ENCODE data around the gene FAM136A. TPM values are rescaled to one million over a fixed set of nuclear protein-coding genes. Genes with fewer than 3 reads are reported as not detected.

Gene FAM136A
- total and polyA plus RNA-seq, 10 of the 15 experiments (the other 5 are each of a cell fraction or from before 2014, with no cell fraction given), result 69.3 to 173 (median 107) TPM

DNA sequence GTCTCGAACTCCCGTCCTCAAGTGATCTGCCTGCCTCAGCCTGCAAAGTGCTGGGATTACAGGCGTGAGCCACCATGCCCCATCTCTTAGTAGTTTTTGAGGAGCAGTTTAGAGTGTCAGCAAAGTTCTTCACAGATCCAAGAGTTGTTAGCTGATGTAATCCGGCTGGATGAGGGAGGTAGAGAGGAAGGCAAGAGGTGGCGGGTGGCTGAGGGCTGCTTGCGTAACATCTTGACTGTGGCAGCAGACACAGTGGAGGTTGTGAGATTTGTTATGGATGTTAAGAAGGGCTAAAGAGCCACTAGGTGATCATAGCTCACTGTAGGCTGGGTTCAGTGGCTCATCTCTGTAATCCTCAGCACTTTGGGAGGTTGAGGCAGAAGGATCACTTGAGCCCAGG lies 19.5 kb upstream of the FAM136A start:
- H3K4me1 ChIP-seq (ENCODE audit: control insufficient read depth, insufficient read depth, low read length), result no peaks in the 10 kb centered on the region
- POLR2A ChIA-PET, result no interaction called here
- no peaks in the 10 kb centered on the region for H3K27me3 ChIP-seq (replicated peaks in 1 of 2; ENCODE audit: control insufficient read depth in 2 of 2, insufficient read depth in 2 of 2, low read length in 1 of 2)
- no peak overlapping the region for H3K4me3 ChIP-seq
- no peak overlapping the region for H2AFZ ChIP-seq (ENCODE audit: control insufficient read depth, low read depth, low read length)
- SMC1A ChIA-PET (ENCODE audit: uncharacterized antibody, unreplicated experiment), result no interaction called here
- H4K20me1 ChIP-seq (ENCODE audit: control insufficient read depth, insufficient read depth), result no peaks in the 10 kb centered on the region
- CTCF ChIA-PET, result interaction anchor here (0.7 to 0.9 kb wide), 4 partner anchors 9 to 1185 kb away, joined by 3 to 4 read pairs (median 3); no protein-coding TSS in a partner anchor
- DNase-seq (ENCODE audit: low read depth, low spot score), result no peak
- no peaks in the 10 kb centered on the region for H3K79me2 ChIP-seq (ENCODE audit: control insufficient read depth, insufficient read depth, low read length)
- H3K9ac ChIP-seq (ENCODE audit: control insufficient read depth, insufficient read depth, low read length), result no peak overlapping the region
- H3K4me2 ChIP-seq (ENCODE audit: control insufficient read depth, insufficient read depth), result no peak overlapping the region
- no peaks in the 10 kb centered on the region for H3K9me3 ChIP-seq (replicated peaks; ENCODE audit: control insufficient read depth, insufficient read depth, low read length)
- no peak for ATAC-seq
- no TSS peak for BruUV-seq (replicated peaks)
- 79% methylated on average over 6 of the region's 6 CpGs for WGBS (ENCODE audit: insufficient coverage, insufficient replicate concordance, low lambda C conversion rate, missing lambda C conversion rate)
- no peaks in the 10 kb centered on the region for H3K36me3 ChIP-seq (ENCODE audit: control insufficient read depth in 2 of 2, insufficient read depth in 2 of 2, low read length in 1 of 2)
- intact Hi-C loops (cut with micrococcal nuclease; ENCODE audit: unreplicated experiment), result no loop called here
- in situ Hi-C loops (cut with MboI), result no loop called here
- RAD21 ChIA-PET (ENCODE audit: unreplicated experiment), result no interaction called here
- no peak for FAIRE-seq
- H3K27ac ChIP-seq (ENCODE audit: control insufficient read depth, insufficient read depth), result no peak overlapping the region
- no peak for TF ChIP-seq BACH1 (IDR thresholded peaks at IDR 0.05; ENCODE audit: borderline replicate concordance)
- no peak for TF ChIP-seq ZSCAN29 (IDR thresholded peaks at IDR 0.05)
- TF ChIP-seq NR2C2 (IDR thresholded peaks at IDR 0.05; ENCODE audit: borderline replicate concordance, control insufficient read depth, insufficient read length, low read depth), result no peak
- TF ChIP-seq, protein P1, sequence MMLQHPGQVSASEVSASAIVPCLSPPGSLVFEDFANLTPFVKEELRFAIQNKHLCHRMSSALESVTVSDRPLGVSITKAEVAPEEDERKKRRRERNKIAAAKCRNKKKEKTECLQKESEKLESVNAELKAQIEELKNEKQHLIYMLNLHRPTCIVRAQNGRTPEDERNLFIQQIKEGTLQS (IDR thresholded peaks at IDR 0.05; ENCODE audit: borderline replicate concordance, extremely low read depth, low read depth, low read length), result no peak
- no peak for TF ChIP-seq HDAC2 (IDR thresholded peaks at IDR 0.05)
- no peak for TF ChIP-seq SREBF1 (IDR thresholded peaks at IDR 0.05; ENCODE audit: low read length)
- TF ChIP-seq, protein P2, sequence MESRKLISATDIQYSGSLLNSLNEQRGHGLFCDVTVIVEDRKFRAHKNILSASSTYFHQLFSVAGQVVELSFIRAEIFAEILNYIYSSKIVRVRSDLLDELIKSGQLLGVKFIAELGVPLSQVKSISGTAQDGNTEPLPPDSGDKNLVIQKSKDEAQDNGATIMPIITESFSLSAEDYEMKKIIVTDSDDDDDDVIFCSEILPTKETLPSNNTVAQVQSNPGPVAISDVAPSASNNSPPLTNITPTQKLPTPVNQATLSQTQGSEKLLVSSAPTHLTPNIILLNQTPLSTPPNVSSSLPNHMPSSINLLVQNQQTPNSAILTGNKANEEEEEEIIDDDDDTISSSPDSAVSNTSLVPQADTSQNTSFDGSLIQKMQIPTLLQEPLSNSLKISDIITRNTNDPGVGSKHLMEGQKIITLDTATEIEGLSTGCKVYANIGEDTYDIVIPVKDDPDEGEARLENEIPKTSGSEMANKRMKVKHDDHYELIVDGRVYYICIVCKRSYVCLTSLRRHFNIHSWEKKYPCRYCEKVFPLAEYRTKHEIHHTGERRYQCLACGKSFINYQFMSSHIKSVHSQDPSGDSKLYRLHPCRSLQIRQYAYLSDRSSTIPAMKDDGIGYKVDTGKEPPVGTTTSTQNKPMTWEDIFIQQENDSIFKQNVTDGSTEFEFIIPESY (IDR thresholded peaks at IDR 0.05), result no peak
- TF ChIP-seq, protein P3, sequence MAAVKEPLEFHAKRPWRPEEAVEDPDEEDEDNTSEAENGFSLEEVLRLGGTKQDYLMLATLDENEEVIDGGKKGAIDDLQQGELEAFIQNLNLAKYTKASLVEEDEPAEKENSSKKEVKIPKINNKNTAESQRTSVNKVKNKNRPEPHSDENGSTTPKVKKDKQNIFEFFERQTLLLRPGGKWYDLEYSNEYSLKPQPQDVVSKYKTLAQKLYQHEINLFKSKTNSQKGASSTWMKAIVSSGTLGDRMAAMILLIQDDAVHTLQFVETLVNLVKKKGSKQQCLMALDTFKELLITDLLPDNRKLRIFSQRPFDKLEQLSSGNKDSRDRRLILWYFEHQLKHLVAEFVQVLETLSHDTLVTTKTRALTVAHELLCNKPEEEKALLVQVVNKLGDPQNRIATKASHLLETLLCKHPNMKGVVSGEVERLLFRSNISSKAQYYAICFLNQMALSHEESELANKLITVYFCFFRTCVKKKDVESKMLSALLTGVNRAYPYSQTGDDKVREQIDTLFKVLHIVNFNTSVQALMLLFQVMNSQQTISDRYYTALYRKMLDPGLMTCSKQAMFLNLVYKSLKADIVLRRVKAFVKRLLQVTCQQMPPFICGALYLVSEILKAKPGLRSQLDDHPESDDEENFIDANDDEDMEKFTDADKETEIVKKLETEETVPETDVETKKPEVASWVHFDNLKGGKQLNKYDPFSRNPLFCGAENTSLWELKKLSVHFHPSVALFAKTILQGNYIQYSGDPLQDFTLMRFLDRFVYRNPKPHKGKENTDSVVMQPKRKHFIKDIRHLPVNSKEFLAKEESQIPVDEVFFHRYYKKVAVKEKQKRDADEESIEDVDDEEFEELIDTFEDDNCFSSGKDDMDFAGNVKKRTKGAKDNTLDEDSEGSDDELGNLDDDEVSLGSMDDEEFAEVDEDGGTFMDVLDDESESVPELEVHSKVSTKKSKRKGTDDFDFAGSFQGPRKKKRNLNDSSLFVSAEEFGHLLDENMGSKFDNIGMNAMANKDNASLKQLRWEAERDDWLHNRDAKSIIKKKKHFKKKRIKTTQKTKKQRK (IDR thresholded peaks at IDR 0.05; ENCODE audit: low read depth, low read length), result no peak
- TF ChIP-seq, protein P4, sequence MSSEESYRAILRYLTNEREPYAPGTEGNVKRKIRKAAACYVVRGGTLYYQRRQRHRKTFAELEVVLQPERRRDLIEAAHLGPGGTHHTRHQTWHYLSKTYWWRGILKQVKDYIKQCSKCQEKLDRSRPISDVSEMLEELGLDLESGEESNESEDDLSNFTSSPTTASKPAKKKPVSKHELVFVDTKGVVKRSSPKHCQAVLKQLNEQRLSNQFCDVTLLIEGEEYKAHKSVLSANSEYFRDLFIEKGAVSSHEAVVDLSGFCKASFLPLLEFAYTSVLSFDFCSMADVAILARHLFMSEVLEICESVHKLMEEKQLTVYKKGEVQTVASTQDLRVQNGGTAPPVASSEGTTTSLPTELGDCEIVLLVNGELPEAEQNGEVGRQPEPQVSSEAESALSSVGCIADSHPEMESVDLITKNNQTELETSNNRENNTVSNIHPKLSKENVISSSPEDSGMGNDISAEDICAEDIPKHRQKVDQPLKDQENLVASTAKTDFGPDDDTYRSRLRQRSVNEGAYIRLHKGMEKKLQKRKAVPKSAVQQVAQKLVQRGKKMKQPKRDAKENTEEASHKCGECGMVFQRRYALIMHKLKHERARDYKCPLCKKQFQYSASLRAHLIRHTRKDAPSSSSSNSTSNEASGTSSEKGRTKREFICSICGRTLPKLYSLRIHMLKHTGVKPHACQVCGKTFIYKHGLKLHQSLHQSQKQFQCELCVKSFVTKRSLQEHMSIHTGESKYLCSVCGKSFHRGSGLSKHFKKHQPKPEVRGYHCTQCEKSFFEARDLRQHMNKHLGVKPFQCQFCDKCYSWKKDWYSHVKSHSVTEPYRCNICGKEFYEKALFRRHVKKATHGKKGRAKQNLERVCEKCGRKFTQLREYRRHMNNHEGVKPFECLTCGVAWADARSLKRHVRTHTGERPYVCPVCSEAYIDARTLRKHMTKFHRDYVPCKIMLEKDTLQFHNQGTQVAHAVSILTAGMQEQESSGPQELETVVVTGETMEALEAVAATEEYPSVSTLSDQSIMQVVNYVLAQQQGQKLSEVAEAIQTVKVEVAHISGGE (CRISPR knock-in tag; IDR thresholded peaks at IDR 0.05), result no peak
- no peak for TF ChIP-seq ZZZ3 (IDR thresholded peaks at IDR 0.05; ENCODE audit: control insufficient read depth, insufficient read length, low read depth)
- TF ChIP-seq, protein P5, sequence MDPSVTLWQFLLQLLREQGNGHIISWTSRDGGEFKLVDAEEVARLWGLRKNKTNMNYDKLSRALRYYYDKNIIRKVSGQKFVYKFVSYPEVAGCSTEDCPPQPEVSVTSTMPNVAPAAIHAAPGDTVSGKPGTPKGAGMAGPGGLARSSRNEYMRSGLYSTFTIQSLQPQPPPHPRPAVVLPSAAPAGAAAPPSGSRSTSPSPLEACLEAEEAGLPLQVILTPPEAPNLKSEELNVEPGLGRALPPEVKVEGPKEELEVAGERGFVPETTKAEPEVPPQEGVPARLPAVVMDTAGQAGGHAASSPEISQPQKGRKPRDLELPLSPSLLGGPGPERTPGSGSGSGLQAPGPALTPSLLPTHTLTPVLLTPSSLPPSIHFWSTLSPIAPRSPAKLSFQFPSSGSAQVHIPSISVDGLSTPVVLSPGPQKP (IDR thresholded peaks at IDR 0.05; ENCODE audit: low read depth, low read length), result no peak
- TF ChIP-seq WRNIP1 (IDR thresholded peaks at IDR 0.05; ENCODE audit: borderline replicate concordance, low read depth, low read length), result no peak
- no peak for TF ChIP-seq ESRRA (IDR thresholded peaks at IDR 0.05; ENCODE audit: low read length)
